ENCODE results near the gene DRD4.
"Not testable (repeated sequence)": the region's sequence is repeated elsewhere in the genome, so short reads cannot be mapped to it uniquely, and the experiment has no call there.

Gene DRD4

GRCh38 chr11:643849-644738 is 7.0 kb downstream of the DRD4 start:
- DNase-seq (ENCODE audit: low read depth in 2 of 2): no peak

DNA sequence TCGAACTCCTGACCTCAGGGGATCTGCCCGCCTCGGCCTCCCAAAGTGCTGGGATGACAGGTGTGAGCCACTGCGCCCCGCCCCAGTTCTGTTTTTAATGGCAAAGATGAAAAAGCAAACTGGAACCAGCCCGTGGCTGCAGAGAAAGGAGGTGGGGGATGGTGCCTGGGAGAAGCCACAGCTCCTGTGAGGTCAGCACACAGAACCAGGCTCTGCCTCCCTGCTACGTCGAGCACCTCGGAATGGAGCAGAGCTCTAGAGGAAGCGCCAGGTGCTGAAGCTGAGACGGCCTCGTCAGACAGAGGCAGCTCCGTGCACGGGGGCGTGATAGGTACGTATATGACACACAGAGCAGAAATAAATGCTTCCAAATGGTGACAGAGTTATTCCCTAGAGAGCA is 8.5 kb downstream of the DRD4 start:
- DNase-seq (ENCODE audit: low read depth in 2 of 2): no peak

DNA sequence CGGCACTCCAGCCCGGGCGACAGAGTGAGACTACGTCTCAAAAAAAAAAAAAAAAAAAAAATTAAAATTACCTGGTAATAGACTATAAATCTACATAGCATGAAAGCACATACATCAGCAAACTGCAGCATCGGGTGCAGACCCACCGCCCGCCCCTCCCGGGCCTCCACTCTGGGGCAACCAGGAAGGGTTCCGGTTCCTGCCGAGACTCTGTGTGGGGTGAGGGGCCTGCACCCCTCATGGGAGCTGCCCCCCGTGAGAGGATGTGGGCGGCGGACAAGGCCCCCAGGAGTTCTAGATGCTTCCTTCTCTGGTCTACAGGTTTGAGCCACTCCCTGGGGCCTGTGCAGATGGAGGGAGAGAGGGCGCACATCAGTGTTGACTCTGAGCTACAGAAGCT is 9.1 kb downstream of the DRD4 start:
- no peak for DNase-seq (ENCODE audit: low read depth in 2 of 2)

- DNase-seq (ENCODE audit: low read depth in 2 of 2): not testable (repeated sequence)
Observed at GRCh38 chr11:647672-648158, 10.6 kb downstream of the DRD4 start.

GRCh38 chr11:650482-650881 is 13.4 kb downstream of the DRD4 start:
- DNase-seq (ENCODE audit: low read depth in 2 of 2): no peak

- not testable (repeated sequence) for DNase-seq (ENCODE audit: low read depth in 2 of 2)
Observed at GRCh38 chr11:653136-653535, 16.1 kb downstream of the DRD4 start.

GRCh38 chr11:653837-654236 is 16.8 kb downstream of the DRD4 start:
- DNase-seq (ENCODE audit: low read depth in 2 of 2): no peak

DNA sequence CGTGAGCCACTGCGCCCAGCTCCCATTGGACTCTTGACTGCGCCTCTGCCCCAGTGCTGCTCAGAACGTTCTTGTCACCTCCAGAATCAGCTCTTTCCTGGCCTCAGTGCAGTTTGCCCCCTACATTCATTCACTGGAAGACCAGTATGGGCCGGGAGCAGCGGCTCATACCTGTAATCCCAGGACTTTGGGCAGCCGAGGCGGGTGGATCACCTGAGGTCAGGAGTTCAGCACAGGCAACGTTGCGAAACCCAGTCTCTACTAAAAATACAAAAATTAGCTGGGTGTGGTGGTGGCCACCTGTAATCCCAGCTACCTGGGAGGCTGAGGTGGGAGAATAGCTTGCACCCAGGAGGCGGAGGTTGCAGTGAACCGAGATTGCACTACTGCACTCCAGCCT is 17.4 kb downstream of the DRD4 start:
- not testable (repeated sequence) for DNase-seq (ENCODE audit: low read depth in 2 of 2)

DNA sequence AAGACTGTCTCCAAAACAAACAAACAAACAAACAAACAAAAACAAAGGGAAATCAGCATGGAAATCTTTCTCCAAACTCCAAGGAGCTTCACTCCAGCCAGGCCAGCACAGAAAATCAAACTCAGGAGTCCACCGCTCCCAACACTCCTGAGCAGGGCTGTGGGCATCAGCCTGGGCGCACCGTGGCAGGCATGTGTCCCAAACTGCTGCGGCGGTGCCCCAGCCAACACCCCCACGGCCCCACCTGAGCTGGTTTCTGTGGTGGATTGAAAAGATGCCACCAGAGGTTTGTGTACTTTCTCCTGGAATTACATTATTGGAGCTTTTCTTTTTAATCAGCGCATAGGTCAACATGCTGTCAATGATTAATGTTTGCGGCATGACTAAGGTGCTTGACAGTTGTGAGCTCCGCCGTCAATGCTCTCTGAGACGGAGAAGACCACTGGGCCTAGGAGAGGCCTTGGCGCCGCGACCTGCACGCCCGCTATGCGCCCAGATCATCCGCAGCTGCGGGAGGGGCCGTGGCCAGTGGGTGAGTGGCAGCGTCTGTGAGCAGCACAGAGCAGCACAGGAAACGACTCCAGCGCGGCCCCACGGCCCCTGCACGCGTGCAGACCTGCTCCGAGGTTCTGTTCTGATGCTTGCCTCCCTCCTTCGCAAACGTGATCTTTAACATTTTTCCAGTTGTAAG is 18.1 kb downstream of the DRD4 start:
- DNase-seq (ENCODE audit: low read depth in 2 of 2): no peak

GRCh38 chr11:656426-656825 is 19.4 kb downstream of the DRD4 start:
- no peak for DNase-seq (ENCODE audit: low read depth in 2 of 2)

GRCh38 chr11:656866-657265 is 19.8 kb downstream of the DRD4 start:
- no peak for DNase-seq (ENCODE audit: low read depth in 2 of 2)

- no peak for DNase-seq (ENCODE audit: low read depth in 2 of 2)
Observed at GRCh38 chr11:657691-658126, 20.6 kb downstream of the DRD4 start.

GRCh38 chr11:659532-660085 is 22.5 kb downstream of the DRD4 start:
- no peak for DNase-seq (ENCODE audit: low read depth in 2 of 2)

GRCh38 chr11:660281-660680 is 23.2 kb downstream of the DRD4 start:
- DNase-seq (ENCODE audit: low read depth in 2 of 2): no peak

GRCh38 chr11:660681-661444 is 23.8 kb downstream of the DRD4 start:
- DNase-seq (ENCODE audit: low read depth in 2 of 2): no peak

DNA sequence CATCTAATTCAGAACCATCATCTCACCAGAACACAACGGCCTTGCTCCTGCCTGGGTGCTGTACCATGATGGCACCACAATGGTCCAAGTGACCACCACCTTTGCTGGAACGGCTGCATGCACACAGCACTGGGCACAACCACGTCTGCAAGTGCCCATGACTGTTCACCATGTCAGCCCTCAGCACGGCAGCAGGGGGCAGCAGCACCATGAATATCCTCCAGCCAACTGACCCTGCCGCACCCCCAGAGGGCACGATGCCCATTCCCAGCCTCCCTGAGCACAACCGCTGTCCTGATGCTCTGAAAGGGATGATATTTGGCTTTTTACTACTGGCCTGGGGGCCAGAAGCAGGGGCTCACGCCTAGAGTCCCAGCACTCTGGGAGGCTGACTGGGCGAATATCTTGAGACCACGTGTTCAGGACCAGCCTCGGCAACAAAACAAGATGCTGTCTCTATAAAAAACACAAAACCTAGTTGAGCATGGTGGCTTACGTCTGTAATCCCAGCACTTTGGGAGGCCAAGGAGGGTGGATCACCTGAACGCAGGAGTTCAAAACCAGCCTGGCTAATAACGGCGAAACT is 25.7 kb downstream of the DRD4 start:
- no peak for DNase-seq (ENCODE audit: low read depth in 2 of 2)

GRCh38 chr11:665062-665703 is 28.1 kb downstream of the DRD4 start:
- no peak for DNase-seq (ENCODE audit: low read depth in 2 of 2)

DNA sequence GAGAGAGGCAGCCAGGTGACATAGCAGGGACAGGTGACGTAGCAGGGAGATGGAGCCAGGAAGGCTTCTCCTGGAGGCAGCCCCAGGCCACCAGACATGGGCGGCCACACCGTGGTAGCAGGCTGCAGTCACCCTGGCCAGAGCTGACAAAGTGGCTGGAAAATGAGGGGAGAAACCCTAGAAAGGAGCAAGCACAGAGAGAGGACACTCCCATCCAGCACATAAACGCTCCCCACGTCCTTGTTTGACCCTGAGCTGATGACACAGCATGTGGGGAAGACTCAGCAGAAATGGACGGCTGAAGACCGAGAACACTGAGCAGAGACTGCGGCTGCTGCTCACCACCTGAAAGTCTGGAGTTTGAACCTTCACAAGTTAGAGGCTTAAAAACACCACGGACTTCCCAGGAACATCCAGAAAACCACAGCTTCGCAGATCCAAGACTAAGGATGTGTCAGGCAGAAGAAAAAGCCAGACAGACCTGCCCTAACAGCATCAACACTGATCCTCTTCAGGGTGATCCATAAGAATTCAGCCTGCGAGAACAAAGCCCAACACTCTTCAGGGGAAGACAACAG is 28.7 kb downstream of the DRD4 start:
- no peak for DNase-seq (ENCODE audit: low read depth in 2 of 2)

DNA sequence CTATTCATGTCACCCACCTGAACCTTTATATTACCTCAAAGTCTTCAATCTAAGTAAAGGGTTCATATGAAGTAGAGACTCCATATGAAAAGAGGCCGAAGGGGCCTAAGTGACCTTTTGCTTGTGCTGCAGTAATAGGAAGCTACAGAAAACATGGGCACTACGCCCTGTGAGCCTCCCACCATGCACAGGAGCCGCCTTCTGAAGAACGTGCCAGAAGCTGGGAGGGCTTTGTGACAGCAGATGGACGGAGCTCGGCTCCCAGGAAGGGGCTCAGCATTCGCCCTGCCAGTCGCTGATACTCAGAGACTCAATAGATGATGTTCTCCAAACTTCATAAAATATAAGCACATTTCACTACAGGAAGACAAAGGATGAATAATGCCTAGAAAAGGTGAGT is 36.8 kb downstream of the DRD4 start:
- DNase-seq (ENCODE audit: low read depth in 2 of 2): no peak

- DNase-seq (ENCODE audit: low read depth in 2 of 2): no peak
Observed at GRCh38 chr11:674406-674805, 37.3 kb downstream of the DRD4 start.

DNA sequence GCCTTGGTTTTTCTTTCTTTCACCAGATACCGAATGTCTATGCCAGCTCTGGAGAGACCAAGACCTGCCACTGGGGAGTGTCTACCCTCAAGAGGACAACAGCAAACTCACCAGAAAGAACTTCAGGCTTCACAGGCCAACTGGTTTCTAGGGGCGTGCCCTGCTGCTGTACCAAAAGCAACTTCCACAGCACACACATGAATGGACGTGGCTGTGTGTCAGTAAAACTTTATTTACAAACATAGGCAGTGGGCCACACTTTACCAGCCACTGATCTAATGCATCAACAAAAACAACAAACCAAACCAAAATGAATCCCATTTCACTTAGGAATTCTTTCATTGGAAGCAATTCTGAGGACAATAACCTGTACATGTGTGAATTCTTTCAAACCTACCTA is 41.2 kb downstream of the DRD4 start:
- DNase-seq (ENCODE audit: low read depth in 2 of 2): no peak

Measured in stimulated activated CD4-positive, alpha-beta T cell treated with anti-CD3 and anti-CD28 coated beads, Interleukin-12 subunit alpha, Interleukin-12 subunit beta, amount 100 ng/mL, for 24 hours (primary cell).